Activated CD4-positive, alpha-beta memory T cell treated with anti-CD3 and anti-CD28 coated beads, Interleukin-2, amount 10 ng/mL, durations not matched to agents 7 days and 5 days (primary cell): ENCODE results near the gene MGAT4A. TPM values are rescaled to one million over a fixed set of nuclear protein-coding genes. Genes with fewer than 3 reads are reported as not detected.
"Not testable (repeated sequence)": the region's sequence is repeated elsewhere in the genome, so short reads cannot be mapped to it uniquely, and the experiment has no call there.

ENCODE experiments used
- CTCF ChIA-PET: fragments of 350-600 bp; sonication (Branson Sonifier 250); formaldehyde crosslinking; loops from one replicate; lab custom pipeline; 2021; ENCODE audit warnings: antibody characterized with exemption, inconsistent platforms; lab: Charles Lee
- POLR2A ChIA-PET: fragments of 350-600 bp; sonication (Branson Sonifier 250); formaldehyde crosslinking; loops from one replicate; lab custom pipeline; 2021; ENCODE audit warnings: antibody characterized with exemption; lab: Charles Lee
- DNase-seq: peaks from one replicate; pipeline ENCODE4 v3.0.0-alpha.2; 2020
- H3K27ac Mint-ChIP-seq: one replicate; pipeline ENCODE4 v1.8.0; 2021; ENCODE audit warnings: mild to moderate bottlenecking, mixed read lengths
- H3K27me3 Mint-ChIP-seq: one replicate; pipeline ENCODE4 v1.8.0; 2021; ENCODE audit warnings: mixed read lengths
- H3K36me3 Mint-ChIP-seq: one replicate; pipeline ENCODE4 v1.8.0; 2021; ENCODE audit warnings: low read depth, mixed read lengths
- H3K4me1 Mint-ChIP-seq: one replicate; pipeline ENCODE4 v1.8.0; 2021; ENCODE audit warnings: mixed read lengths
- H3K4me3 Mint-ChIP-seq: one replicate; pipeline ENCODE4 v1.8.0; 2021; ENCODE audit warnings: mild to moderate bottlenecking, mixed read lengths
- H3K9me3 Mint-ChIP-seq: one replicate; pipeline ENCODE4 v1.8.0; 2021; ENCODE audit warnings: mixed read lengths
- total RNA-seq, 2 experiments: library from RNA; stranded (reverse); gene quantifications; one replicate each; pipeline ENCODE4 v1.2.3, GENCODE V29; 2021

MGAT4A gene
- total RNA-seq, 2 experiments from 2014 or later = 69.8 to 80.6 TPM

DNA sequence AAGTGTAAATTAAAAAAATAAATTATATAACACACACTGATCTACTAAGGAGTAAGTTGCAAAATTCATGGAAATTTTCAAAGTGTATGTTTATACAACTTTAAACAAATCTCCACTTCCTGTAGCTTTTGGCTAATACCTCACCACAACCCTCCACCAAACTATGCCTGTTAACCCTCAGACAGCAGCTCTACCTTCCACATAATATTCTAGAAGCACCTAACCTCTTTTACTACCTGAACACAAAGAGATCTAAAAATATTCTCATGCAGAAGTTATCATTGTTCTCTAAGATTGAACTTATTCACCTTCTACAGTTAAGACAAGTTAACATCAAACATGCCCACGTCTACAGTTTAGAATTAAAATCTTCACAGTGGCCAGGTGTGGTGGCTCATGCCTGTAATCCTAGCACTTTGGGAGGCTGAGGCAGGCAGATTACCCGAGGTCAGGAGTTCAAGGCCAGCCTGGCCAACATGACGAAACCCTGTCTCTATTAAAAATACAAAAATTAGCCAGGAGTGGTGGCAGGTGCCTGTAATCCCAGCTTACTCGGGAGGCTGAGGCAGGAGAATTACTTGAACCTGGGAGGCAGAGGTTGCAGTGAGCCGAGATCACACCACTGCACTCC lies 2.7 kb downstream of the MGAT4A start:
- Mint-ChIP-seq H3K27ac (peak overlapping the region; percentile 80), H3K4me3 (peak overlapping the region; percentile 60), H3K36me3 (peaks cover 36% of the 10 kb centered on the region), H3K4me1 (peaks cover 67% of the 10 kb centered on the region)
- ChIA-PET POLR2A (interaction anchor here (0.6 to 15.9 kb wide), 11 partner anchors 9 to 427 kb away, joined by 3 to 291 read pairs (median 5); partner anchors contain the start of genes COA5, LIPT1, TSGA10 and UNC50), CTCF (interaction anchor here (0.7 to 3.3 kb wide), 9 partner anchors 30 to 94 kb away, joined by 3 to 17 read pairs (median 4); no protein-coding TSS in a partner anchor)
- H3K9me3 Mint-ChIP-seq, H3K27me3 Mint-ChIP-seq, DNase-seq: not testable (repeated sequence)

DNA sequence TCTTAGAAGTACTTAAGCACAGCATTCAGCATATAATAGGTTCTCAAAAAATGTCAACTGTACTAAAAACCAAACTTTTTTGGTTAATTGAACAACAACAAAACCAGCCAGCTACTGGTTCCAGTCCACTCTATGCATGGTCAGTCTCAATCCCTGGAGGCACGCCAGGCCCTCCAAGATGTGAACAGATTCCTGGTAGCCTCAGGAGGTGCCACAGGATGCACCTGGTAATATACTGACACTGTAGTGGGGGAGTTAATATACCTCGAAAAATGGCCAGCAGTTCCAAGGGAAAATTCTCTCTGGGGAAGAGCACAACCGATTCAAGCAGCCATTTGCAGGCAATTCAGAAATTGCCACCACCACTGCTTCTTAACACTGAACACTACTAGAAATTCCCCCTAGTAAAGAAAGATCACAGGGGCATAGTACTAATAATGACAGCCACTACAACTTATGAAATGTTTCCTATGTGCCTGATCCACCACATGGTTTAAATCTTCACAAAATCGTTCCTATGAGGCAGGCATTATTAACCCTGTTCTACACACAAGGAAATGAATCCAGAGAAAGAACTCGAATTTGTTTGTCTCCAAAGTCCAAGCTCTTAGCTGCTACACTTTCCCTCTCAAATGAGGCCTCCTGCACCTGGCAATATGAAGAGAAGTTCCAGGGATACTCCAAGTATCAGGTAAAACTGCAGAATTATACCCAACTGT lies 3.4 kb downstream of the MGAT4A start:
- peaks cover 36% of the 10 kb centered on the region for H3K36me3 Mint-ChIP-seq
- H3K27ac Mint-ChIP-seq = peak overlapping the region; percentile 61
- CTCF ChIA-PET = interaction anchor here (0.7 to 1.8 kb wide), 8 partner anchors 30 to 95 kb away, joined by 3 to 8 read pairs (median 4); no protein-coding TSS in a partner anchor

DNA sequence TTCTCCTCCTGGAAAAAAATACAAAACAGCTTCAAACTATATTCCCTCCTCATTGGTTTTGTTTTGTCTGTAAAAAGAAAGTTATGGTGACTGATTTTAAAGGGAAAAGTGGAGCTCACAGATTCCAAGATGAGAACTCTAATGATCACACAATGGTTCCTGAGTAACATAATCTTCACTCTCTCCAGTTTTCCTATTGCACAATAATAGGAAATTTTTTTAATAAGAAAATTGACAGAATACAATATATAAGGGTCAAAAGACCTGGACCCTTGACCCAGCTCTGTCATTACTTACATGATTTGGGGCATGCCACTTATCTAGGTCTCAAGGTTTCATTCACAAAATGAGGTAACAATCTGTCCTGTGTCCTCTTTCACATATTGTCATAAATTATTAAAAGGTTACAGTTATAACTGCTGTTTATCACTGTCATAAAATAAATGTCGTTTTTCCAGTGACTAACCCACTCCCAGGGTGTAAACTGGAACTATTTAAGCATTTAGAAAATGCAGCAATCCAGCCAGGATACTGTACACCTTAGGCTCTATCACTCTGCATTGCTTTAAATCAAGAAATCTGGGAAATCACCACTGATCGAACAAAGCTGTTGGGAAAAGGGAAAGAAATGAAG lies 4.1 kb downstream of the MGAT4A start:
- Mint-ChIP-seq H3K9me3 (no peaks in the 10 kb centered on the region), H3K27me3 (no peaks in the 10 kb centered on the region), H3K4me1 (peaks cover 61% of the 10 kb centered on the region), H3K36me3 (peaks cover 41% of the 10 kb centered on the region), H3K4me3 (peak overlapping the region; percentile 58), H3K27ac (peak overlapping the region; percentile 61)
- ChIA-PET POLR2A (interaction anchor here (0.8 to 15.9 kb wide), 5 partner anchors 8 to 67 kb away, joined by 3 to 291 read pairs (median 6); no protein-coding TSS in a partner anchor), CTCF (interaction anchor here (0.9 to 1.4 kb wide), 3 partner anchors 45 to 77 kb away, joined by 3 to 4 read pairs (median 3); no protein-coding TSS in a partner anchor)
- DNase-seq = no peak

More for the DNA sequence above, 3.4 kb downstream of the MGAT4A start:
- Mint-ChIP-seq H3K9me3 (no peaks in the 10 kb centered on the region), H3K4me3 (peak overlapping the region; percentile 50), H3K4me1 (peaks cover 66% of the 10 kb centered on the region), H3K27me3 (no peaks in the 10 kb centered on the region)
- DNase-seq = no peak
- POLR2A ChIA-PET = interaction anchor here (0.6 to 15.9 kb wide), 8 partner anchors 9 to 427 kb away, joined by 3 to 291 read pairs (median 4); partner anchors contain the start of genes COA5, LIPT1, TSGA10 and UNC50

DNA sequence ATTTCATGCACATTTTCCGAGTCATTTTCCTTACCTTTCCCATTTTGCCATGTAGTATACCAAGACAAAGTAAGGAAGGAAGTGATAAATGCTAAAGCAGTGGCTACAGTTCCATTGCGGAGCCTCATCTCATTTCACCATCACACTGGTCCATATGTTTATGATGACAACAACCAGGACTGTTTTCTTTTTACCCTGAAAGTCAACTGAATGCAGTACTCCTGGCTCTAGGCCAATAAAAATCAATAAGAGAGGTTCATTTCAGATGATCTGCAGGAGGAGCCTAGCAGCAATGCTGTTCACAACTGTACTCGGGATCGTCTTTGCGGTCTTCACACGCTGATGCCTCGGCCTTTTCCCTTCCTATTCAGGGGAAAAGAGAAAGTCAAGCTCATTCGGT lies 4.7 kb downstream of the MGAT4A start:
- H3K27ac Mint-ChIP-seq = peak overlapping the region; percentile 47
- POLR2A ChIA-PET = interaction anchor here (0.8 to 15.9 kb wide), 4 partner anchors 8 to 67 kb away, joined by 4 to 291 read pairs (median 100); no protein-coding TSS in a partner anchor
- peak overlapping the region; percentile 58 for H3K4me3 Mint-ChIP-seq
- peaks cover 46% of the 10 kb centered on the region for H3K36me3 Mint-ChIP-seq
- H3K9me3 Mint-ChIP-seq = no peaks in the 10 kb centered on the region
- CTCF ChIA-PET = interaction anchor here (0.9 to 1.4 kb wide), 3 partner anchors 45 to 77 kb away, joined by 3 to 4 read pairs (median 3); no protein-coding TSS in a partner anchor
- H3K27me3 Mint-ChIP-seq = no peaks in the 10 kb centered on the region
- no peak for DNase-seq
- peaks cover 59% of the 10 kb centered on the region for H3K4me1 Mint-ChIP-seq

DNA sequence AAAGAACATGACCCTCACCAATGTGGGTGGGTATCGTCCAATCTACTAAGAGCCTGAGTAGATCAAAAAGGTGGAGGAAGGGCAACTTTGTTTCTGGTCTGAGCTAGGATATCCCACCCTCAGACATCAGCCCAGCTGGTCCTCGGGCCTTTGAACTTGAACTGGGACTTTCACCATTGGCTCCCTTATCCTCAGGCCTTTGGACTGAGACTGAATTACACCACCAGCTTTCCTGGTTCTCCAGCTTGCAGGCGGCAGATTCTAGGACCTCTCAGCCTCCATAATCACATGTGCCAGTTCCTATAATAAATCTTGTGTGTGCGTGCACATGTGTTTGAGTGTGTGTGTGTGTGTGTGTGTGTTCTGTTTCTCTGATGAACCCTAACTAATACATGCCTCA lies 10.6 kb downstream of the MGAT4A start:
- H3K27ac Mint-ChIP-seq = no peak overlapping the region
- no peak for DNase-seq
- H3K27me3 Mint-ChIP-seq = no peaks in the 10 kb centered on the region
- POLR2A ChIA-PET = interaction anchor here (1.1 to 4.4 kb wide), 5 partner anchors 10 to 59 kb away, joined by 3 to 37 read pairs (median 4); partner anchors contain the start of gene MGAT4A
- CTCF ChIA-PET = interaction anchor here (0.7 kb wide), 1 partner anchor 10 kb away, joined by 3 read pairs; no protein-coding TSS in a partner anchor
- H3K4me3 Mint-ChIP-seq = no peak overlapping the region
- H3K36me3 Mint-ChIP-seq = peaks cover 83% of the 10 kb centered on the region
- H3K9me3 Mint-ChIP-seq = peaks cover 3% of the 10 kb centered on the region
- H3K4me1 Mint-ChIP-seq = peaks cover 60% of the 10 kb centered on the region

DNA sequence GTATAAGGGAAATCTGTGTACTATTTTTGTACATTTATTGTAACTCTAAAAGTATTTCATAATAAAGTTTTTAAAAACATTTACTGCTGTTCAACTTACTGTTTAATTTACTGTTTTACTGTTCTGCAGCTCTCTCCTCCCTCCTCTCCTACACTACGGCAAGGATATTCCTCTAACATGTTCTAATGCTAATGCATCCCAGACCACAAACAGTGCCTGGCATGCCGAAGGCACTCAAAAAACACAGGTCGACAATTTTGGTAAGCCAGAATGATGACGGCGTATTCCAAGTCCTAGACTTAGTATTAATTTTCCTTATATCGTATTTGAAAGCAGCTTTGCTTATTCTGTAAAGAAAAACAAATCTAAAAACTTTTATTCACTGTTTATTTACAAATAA lies 13.3 kb downstream of the MGAT4A start:
- peaks cover 66% of the 10 kb centered on the region for H3K36me3 Mint-ChIP-seq
- H3K4me3 Mint-ChIP-seq = no peak overlapping the region
- DNase-seq = no peak
- peaks cover 3% of the 10 kb centered on the region for H3K9me3 Mint-ChIP-seq
- ChIA-PET POLR2A (interaction anchor here (0.6 to 4.4 kb wide), 4 partner anchors 13 to 83 kb away, joined by 3 to 37 read pairs (median 4); partner anchors contain the start of gene MGAT4A), CTCF (interaction anchor here (0.8 kb wide), 2 partner anchors 25 to 68 kb away, joined by 3 read pairs; no protein-coding TSS in a partner anchor)
- no peaks in the 10 kb centered on the region for H3K27me3 Mint-ChIP-seq
- H3K27ac Mint-ChIP-seq = no peak overlapping the region
- H3K4me1 Mint-ChIP-seq = peaks cover 61% of the 10 kb centered on the region

DNA sequence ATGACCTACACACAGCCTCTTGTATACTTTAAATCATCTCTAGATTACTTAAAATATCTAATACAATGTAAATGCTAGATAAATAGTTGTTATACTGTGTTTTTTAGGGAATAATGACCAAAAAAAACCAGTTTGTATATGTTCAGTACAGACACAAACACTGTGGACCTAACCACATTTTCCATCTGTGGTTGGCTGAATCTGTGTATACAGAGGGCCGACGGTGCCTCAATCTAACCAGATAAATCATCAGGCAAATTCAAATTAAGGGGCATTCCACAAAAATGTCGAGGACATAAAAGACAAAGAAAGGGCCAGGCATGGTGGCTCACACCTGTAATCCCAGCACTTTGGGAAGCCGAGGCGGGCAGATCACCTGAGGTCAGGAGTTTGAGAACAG lies 14.1 kb downstream of the MGAT4A start:
- Mint-ChIP-seq H3K36me3 (peaks cover 65% of the 10 kb centered on the region), H3K27ac (no peak overlapping the region), H3K4me1 (peaks cover 67% of the 10 kb centered on the region), H3K27me3 (no peaks in the 10 kb centered on the region), H3K9me3 (peaks cover 3% of the 10 kb centered on the region), H3K4me3 (no peak overlapping the region)
- ChIA-PET CTCF (no interaction called here), POLR2A (interaction anchor here (1.0 kb wide), 1 partner anchor 13 kb away, joined by 4 read pairs; no protein-coding TSS in a partner anchor)
- no peak for DNase-seq

DNA sequence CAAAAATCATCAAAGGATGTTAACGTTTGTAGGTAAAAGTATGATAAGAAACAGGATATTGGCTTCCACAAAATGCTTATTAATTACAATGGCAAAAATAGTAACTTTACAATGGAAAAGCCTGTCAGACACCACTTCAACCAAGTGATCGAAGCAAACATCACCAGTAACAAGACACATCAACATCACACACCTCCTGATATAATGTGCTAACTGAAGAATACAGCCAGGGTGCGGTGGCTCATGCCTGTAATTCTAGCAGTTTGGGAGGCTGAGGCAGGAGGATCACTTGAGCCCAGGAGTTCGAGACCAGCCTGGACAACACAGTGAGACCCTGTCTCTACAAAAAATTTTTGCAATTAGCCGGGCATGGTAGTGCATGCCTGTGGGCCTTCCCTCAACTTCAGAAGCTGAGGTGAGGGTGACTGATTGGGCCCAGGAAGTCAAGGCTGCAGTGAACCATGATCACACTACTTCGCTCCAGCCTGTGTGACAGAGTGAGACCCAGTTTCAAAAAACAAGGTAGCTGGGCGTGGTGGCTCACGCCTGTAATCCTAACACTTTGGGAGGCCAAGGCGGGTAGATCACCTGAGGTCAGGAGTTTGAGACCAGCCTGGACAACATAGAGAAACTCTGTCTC lies 15.0 kb downstream of the MGAT4A start:
- H3K27ac Mint-ChIP-seq = peak overlapping the region; percentile 13
- H3K9me3 Mint-ChIP-seq = peaks cover 3% of the 10 kb centered on the region
- CTCF ChIA-PET = no interaction called here
- no peak overlapping the region for H3K4me3 Mint-ChIP-seq
- POLR2A ChIA-PET = interaction anchor here (1.0 kb wide), 1 partner anchor 14 kb away, joined by 4 read pairs; no protein-coding TSS in a partner anchor
- DNase-seq = no peak
- peaks cover 74% of the 10 kb centered on the region for H3K4me1 Mint-ChIP-seq
- no peaks in the 10 kb centered on the region for H3K27me3 Mint-ChIP-seq
- H3K36me3 Mint-ChIP-seq = peaks cover 60% of the 10 kb centered on the region

DNA sequence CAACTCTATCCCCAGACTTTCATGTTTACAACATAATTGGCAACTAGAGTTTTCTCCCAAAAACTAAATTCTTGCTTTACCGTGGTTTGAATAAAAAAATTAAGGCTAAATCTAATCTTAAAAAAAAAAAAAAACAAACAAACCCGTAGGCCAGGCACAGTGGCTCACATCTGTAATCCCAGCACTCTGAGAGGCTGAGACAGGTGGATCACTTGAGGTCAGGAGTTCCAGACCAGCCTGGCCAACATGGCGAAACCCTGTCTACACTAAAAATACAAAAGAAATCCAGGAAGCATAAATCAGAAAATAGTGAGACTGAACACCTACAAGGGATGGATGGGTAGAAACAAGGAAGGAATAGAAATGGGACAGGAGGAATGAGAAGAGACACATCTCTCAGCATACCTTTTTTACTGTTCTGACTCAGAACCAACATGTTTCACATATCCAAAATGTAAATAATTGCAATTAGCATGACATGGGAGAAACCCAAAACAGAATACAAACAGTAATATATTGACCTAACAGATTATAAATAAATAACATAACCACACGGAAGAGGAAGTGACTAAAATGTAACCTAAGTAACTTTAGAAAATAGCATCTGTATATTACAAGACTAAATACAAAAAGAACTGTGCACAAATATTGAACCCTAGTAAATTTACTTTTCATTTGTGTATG lies 17.5 kb downstream of the MGAT4A start:
- no peak for DNase-seq
- ChIA-PET POLR2A (no interaction called here), CTCF (no interaction called here)
- Mint-ChIP-seq H3K4me1 (peaks cover 82% of the 10 kb centered on the region), H3K4me3 (no peak overlapping the region), H3K27ac (no peak overlapping the region), H3K36me3 (peaks cover 57% of the 10 kb centered on the region), H3K27me3 (no peaks in the 10 kb centered on the region), H3K9me3 (no peaks in the 10 kb centered on the region)

DNA sequence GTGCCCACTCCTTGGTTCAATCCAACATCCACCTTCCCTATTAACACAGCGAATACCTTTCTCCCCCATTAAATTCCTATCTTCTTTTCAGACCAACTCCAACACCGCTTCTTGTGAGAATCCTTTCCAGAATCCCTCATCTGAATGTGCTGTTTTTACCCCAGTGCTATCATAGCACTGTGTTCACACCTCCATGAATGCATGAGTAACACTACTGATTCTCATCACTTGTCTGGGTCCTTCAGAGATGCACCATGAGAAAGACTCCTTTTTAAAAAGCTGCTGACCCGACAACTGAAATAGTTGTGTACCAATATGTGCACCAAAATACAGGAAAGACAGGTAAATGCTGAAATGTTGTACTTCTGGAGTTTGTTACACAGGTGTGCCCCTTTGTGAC lies 18.8 kb downstream of the MGAT4A start:
- CTCF ChIA-PET = interaction anchor here (1.1 kb wide), 1 partner anchor 63 kb away, joined by 3 read pairs; no protein-coding TSS in a partner anchor
- Mint-ChIP-seq H3K4me1 (peaks cover 76% of the 10 kb centered on the region), H3K27me3 (no peaks in the 10 kb centered on the region), H3K9me3 (no peaks in the 10 kb centered on the region), H3K4me3 (no peak overlapping the region), H3K27ac (no peak overlapping the region), H3K36me3 (peaks cover 52% of the 10 kb centered on the region)
- no peak for DNase-seq
- POLR2A ChIA-PET = interaction anchor here (0.9 to 1.7 kb wide), 4 partner anchors 15 to 59 kb away, joined by 3 to 6 read pairs (median 4); no protein-coding TSS in a partner anchor

DNA sequence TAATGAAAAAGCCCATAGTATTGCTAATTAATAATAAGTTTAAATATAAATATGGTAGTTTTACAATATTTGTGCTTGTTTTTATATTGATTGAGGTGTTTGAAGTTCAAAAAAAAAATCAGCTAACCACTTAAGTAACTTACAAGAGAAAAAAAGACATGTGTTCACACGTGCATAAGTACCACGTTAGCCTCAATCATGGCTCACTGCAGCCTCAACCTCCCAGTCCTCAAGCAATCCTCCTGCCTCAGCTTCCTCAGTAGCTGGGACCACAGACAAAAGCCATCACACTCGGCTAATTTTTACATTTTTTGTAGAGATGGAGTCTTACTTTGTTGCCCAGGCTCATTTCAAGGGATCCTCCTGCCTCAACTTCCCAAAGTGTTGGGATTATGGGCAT lies 19.4 kb downstream of the MGAT4A start:
- no peak for DNase-seq
- CTCF ChIA-PET = no interaction called here
- H3K36me3 Mint-ChIP-seq = peaks cover 48% of the 10 kb centered on the region
- H3K4me3 Mint-ChIP-seq = no peak overlapping the region
- peaks cover 70% of the 10 kb centered on the region for H3K4me1 Mint-ChIP-seq
- no peaks in the 10 kb centered on the region for H3K27me3 Mint-ChIP-seq
- POLR2A ChIA-PET = interaction anchor here (1.2 to 1.7 kb wide), 2 partner anchors 19 to 60 kb away, joined by 3 to 6 read pairs; no protein-coding TSS in a partner anchor
- no peaks in the 10 kb centered on the region for H3K9me3 Mint-ChIP-seq
- H3K27ac Mint-ChIP-seq = no peak overlapping the region
